Stimulated activated CD8-positive, alpha-beta memory T cell treated with anti-CD3 and anti-CD28 coated beads, Interleukin-12 subunit alpha, Interleukin-12 subunit beta, amount 100 ng/mL, for 24 hours (primary cell): ENCODE results near the gene WNT7B.

Source experiments
- DNase-seq: peaks from one replicate; pipeline ENCODE4 v3.0.0-alpha.2; 2020; ENCODE audit errors: extremely low read depth

WNT7B gene

GRCh38 chr22:45907378-45907777 lies 69.6 kb downstream of the WNT7B start:
- no peak for DNase-seq

- DNase-seq, result no peak
These were observed 70.0 kb downstream of the WNT7B start for GRCh38 chr22:45906946-45907345.

- DNase-seq, result no peak
These were observed 70.8 kb downstream of the WNT7B start for GRCh38 chr22:45905924-45906865.

GRCh38 chr22:45905326-45905923 lies 71.5 kb downstream of the WNT7B start:
- DNase-seq, result no peak

- no peak for DNase-seq
These were observed 72.7 kb downstream of the WNT7B start for GRCh38 chr22:45904236-45904635.

- DNase-seq, result no peak
These were observed 73.4 kb downstream of the WNT7B start for GRCh38 chr22:45903355-45904135.

GRCh38 chr22:45897736-45898135 lies 79.2 kb downstream of the WNT7B start:
- DNase-seq, result no peak

GRCh38 chr22:45896964-45897538 lies 79.9 kb downstream of the WNT7B start:
- no peak for DNase-seq

GRCh38 chr22:45896153-45896951 lies 80.6 kb downstream of the WNT7B start:
- no peak for DNase-seq

GRCh38 chr22:45895436-45896152 lies 81.4 kb downstream of the WNT7B start:
- DNase-seq, result no peak

GRCh38 chr22:45893516-45893915 lies 83.4 kb downstream of the WNT7B start:
- DNase-seq, result no peak

GRCh38 chr22:45892681-45893461 lies 84.1 kb downstream of the WNT7B start:
- DNase-seq, result no peak

GRCh38 chr22:45891996-45892621 lies 84.9 kb downstream of the WNT7B start:
- DNase-seq, result no peak

GRCh38 chr22:45891471-45891995 lies 85.4 kb downstream of the WNT7B start:
- DNase-seq, result no peak

- no peak for DNase-seq
These were observed 85.9 kb downstream of the WNT7B start for GRCh38 chr22:45891021-45891421.

GRCh38 chr22:45890351-45890635 lies 86.7 kb downstream of the WNT7B start:
- DNase-seq, result no peak

GRCh38 chr22:45889539-45890350 lies 87.2 kb downstream of the WNT7B start:
- no peak for DNase-seq

- DNase-seq, result no peak
These were observed 87.8 kb downstream of the WNT7B start for GRCh38 chr22:45889093-45889538.
